ENCODE measurements around the gene ZNF580. TPM values are rescaled to one million over a fixed set of nuclear protein-coding genes. Genes with fewer than 3 reads are reported as not detected.

ZNF580 gene
- total RNA-seq, 1 experiment from 2014 or later = 22.8 TPM

DNA sequence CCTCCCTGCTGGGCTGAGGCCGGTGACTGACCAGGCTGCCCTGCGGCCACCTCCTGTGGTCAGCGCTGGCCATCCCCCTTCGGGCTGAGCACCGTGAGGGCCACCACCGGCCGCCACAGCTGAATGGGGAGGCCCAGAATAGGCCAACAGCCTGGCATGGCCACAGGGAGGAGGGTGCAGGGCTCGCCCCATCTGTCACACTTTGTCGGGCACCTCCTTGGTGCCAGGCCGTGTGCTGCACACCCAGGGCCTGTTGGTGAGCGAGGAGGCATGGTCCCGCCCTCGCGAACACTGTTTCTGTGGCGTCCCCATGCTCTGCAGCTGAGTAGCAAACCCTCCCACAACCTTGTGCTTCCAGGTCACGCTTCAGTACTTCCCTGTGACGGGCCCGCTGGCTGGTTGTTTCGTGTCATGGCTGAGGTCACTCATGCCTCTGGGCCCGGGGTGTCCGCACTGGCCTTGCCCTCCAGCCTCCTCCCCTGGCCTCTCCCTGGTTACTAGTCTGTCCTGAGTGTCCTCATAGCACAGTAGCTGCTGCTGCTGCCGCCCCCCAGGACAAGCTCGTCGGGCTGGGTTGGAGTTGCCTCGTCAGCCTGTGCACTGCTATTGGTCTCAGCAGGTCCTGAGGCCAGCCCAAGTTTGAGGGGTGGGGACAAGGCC, 49.4 kb downstream of the ZNF580 start:
- TF ChIP-seq, protein P1, sequence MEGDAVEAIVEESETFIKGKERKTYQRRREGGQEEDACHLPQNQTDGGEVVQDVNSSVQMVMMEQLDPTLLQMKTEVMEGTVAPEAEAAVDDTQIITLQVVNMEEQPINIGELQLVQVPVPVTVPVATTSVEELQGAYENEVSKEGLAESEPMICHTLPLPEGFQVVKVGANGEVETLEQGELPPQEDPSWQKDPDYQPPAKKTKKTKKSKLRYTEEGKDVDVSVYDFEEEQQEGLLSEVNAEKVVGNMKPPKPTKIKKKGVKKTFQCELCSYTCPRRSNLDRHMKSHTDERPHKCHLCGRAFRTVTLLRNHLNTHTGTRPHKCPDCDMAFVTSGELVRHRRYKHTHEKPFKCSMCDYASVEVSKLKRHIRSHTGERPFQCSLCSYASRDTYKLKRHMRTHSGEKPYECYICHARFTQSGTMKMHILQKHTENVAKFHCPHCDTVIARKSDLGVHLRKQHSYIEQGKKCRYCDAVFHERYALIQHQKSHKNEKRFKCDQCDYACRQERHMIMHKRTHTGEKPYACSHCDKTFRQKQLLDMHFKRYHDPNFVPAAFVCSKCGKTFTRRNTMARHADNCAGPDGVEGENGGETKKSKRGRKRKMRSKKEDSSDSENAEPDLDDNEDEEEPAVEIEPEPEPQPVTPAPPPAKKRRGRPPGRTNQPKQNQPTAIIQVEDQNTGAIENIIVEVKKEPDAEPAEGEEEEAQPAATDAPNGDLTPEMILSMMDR (conservative IDR thresholded peaks at IDR 0.05) = no peak
- H3K4me1 ChIP-seq (ENCODE audit: insufficient read depth, low read length) = no peaks in the 10 kb centered on the region

More for the DNA sequence above, 49.4 kb downstream of the ZNF580 start:
- H3K27me3 Mint-ChIP-seq (ENCODE audit: low read depth) = no peaks in the 10 kb centered on the region
- H4K20me1 ChIP-seq (ENCODE audit: control insufficient read depth, insufficient read depth, insufficient read length) = no peaks in the 10 kb centered on the region
- H3K56ac ChIP-seq (ENCODE audit: insufficient read length, low read depth, low read length) = no peak overlapping the region
- no peak overlapping the region for H2BK5ac ChIP-seq (ENCODE audit: insufficient read length, low read length)
- H3K4ac ChIP-seq (ENCODE audit: low read depth, low read length) = no peak overlapping the region
- H3K4me2 ChIP-seq (ENCODE audit: insufficient read depth, insufficient read length, low read length) = no peak overlapping the region
- H2BK20ac ChIP-seq (ENCODE audit: low read depth, low read length, poor library complexity, severe bottlenecking) = no peak overlapping the region
- H3K23ac ChIP-seq (ENCODE audit: insufficient read length, low read depth, low read length) = no peak overlapping the region
- no peaks in the 10 kb centered on the region; a peak in 1 of 5 replicates for H3K9me3 Mint-ChIP-seq
- H2BK12ac ChIP-seq (ENCODE audit: insufficient read length, low read depth, low read length) = no peak overlapping the region
- peaks cover 24 to 63% (median 54%) of the 10 kb centered on the region in 3 experiments for H3K36me3 Mint-ChIP-seq (ENCODE audit: insufficient read depth in 1 of 3, low read depth in 3 of 3)
- H4K8ac ChIP-seq (replicated peaks; ENCODE audit: insufficient read length, low read depth, low read length) = no peak overlapping the region
- no peaks in the 10 kb centered on the region for H3K79me1 ChIP-seq (ENCODE audit: insufficient read depth, low read depth, low read length, poor library complexity, severe bottlenecking)
- no peak overlapping the region for H3K27ac ChIP-seq (ENCODE audit: insufficient read length, low read depth, low read length)
- WGBS (ENCODE audit: extremely low coverage, insufficient read length, low lambda C conversion rate) = no CpG with 5 or more reads among the region's 25 CpGs
- peak overlapping the region in 1 of 3 experiments; percentile 22; a peak in 1 of 7 replicates for H3K27ac Mint-ChIP-seq
- no peaks in the 10 kb centered on the region for H3K9me3 ChIP-seq (ENCODE audit: control insufficient read depth, low read depth, low read length)
- H2BK120ac ChIP-seq (ENCODE audit: low read depth, low read length, poor library complexity, severe bottlenecking) = no peak overlapping the region
- no peaks in the 10 kb centered on the region for H3K27me3 ChIP-seq (ENCODE audit: insufficient read depth, low read length)
- H3K23me2 ChIP-seq (ENCODE audit: insufficient read length, low read depth, low read length, poor library complexity, severe bottlenecking) = no peaks in the 10 kb centered on the region
- no peak overlapping the region for H3T11ph ChIP-seq (ENCODE audit: low read length)
- no peak overlapping the region for H3K9ac ChIP-seq (ENCODE audit: extremely low read depth, insufficient read length, low read length)
- DNase-seq = no peak
- no peak overlapping the region for H3K14ac ChIP-seq (ENCODE audit: insufficient read depth, low read length)
- H2AFZ ChIP-seq (ENCODE audit: low read length) = no peak overlapping the region
- no peak overlapping the region for H2AK5ac ChIP-seq (ENCODE audit: insufficient read length, low read length)
- H4K91ac ChIP-seq (ENCODE audit: insufficient read length, low read depth, low read length) = no peak overlapping the region
- H3K18ac ChIP-seq (ENCODE audit: insufficient read length, low read depth, low read length) = no peak overlapping the region
- no peaks in the 10 kb centered on the region for H3K4me1 Mint-ChIP-seq
- no peak overlapping the region for H2BK15ac ChIP-seq (ENCODE audit: low read depth, low read length)
- no peaks in the 10 kb centered on the region for H3K79me2 ChIP-seq (ENCODE audit: insufficient read depth, low read length)
- no peak overlapping the region for H4K5ac ChIP-seq (ENCODE audit: insufficient read length, low read depth, low read length)
- H3K4me3 Mint-ChIP-seq = no peak overlapping the region
